Suppressor macrophage (primary cell): Measurements from ENCODE around the gene DAGLA.
"Not testable (repeated sequence)": the region's sequence is repeated elsewhere in the genome, so short reads cannot be mapped to it uniquely, and the experiment has no call there.

Experiments
- DNase-seq, 4 experiments: peaks; one replicate each; pipeline ENCODE4 v3.0.0-alpha.2; 2020 to 2022

Gene DAGLA

GRCh38 chr11:61667684-61668305, 12.4 kb upstream of the DAGLA start:
- no peak for DNase-seq

DNA sequence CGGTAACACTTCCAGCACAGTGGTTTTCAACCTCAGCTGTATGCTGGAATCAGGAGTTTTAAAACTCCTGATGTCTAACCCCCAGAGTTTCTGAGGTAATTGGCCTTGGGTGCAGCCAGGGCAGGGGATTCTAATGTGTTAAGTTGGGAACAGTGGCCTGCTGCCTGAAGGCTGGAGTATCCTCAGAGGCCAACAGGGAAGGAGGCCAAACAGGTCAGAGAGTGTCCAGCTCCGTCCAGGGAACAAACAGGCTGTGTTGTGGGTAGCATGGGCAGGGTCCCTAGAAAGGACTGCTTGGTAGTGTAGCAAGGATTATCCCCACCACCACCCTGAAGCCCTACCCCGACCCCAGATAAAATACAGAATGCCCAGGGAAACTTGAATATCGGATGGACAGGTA, 10.8 kb upstream of the DAGLA start:
- DNase-seq: no peak

- no peak for DNase-seq
Observed at GRCh38 chr11:61670626-61671025, 9.6 kb upstream of the DAGLA start.

DNA sequence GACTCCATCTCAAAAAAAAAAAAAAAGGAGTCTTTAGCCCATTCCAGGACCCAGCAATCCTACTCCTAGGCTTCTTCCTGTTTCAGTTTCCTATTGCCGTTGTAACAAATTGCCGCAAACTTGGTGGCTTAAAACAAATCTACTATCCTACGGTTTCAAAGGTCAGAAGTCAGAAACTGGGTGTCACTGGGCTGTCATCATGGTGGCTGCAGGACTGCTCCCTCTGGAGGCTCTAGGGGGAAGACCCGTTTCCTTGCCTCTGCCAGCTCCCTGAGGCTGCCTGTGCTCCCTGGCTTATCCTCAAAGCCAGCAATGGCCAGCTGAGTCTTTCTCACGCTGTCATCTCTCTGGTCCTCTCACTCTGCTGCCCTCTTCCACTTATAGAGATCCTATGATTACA, 8.7 kb upstream of the DAGLA start:
- DNase-seq: peak; percentile 79 to 88 (median 87)

DNA sequence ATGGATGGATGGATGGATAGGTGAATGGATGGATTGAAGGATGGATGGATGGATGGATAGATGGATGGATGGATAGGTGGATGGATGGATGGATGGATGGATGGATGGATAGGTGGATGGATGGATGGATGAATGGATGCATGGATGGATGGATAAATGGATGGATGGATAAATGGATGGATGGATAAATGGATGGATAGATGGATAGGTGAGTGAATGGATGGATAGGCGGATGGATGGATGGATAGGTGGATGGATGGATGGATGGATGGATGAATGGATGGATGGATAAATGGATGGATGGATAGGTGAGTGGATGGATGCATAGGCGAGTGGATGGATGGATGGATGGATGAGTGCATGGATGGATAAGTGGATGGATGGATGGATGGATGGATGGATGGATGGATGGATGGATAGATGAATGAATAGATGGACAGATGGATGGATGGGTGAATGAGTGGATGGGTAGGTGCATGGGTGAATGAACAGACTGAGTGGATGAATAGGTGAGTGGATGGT, 6.2 kb upstream of the DAGLA start:
- DNase-seq: not testable (repeated sequence)

- DNase-seq: no peak
Observed at GRCh38 chr11:61675826-61676225, 4.4 kb upstream of the DAGLA start.

DNA sequence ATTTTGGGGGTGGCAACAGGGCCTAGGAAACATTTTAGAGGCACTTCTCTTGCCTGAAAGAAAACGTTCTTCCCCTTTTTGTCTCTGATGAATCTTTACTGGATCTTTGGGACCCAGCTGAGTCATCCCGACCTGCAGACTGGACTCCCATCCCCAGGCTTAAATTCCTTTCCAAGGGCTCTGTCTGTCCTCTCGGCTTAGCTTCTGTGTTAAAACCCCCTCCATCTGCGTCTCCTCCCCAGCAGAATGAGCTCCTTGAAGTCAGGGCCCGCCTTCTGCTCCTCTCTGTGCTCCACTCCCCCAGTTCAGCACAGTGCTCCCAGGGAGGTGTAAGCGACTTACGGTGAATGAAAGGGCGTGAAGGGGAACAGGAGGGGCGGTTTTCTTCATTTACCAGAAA, 895 bp upstream of the DAGLA start:
- peak; percentile 68 to 85 (median 78) for DNase-seq

DNA sequence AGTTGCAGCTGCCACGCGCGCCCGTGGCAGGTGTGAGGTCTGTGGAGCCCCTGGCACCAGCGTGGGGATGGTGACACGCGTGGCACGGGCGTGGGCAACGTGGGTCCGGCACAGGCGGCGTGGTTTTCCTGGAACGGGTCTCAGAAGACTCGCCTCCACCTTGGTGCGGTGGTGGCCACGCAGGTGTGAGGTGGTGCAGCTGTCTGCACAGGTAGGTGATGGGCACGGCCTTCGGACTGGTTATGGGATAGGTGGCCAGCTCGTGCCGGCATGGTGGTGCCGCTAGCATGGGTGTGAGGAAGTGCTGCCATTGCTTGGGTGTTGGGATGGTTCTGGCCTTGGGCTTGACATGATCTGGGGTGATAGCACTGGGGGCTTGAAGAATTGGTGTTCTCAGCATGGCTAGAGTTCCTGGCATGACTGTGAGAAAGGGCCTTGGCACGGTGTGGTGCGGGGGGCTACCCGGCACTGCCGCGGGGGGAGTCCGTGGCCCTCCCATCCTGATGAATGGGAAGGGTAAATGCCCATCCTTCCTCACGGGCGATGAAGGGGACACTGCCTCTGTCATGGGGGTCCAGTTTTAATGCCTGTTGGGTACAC, 531 bp downstream of the DAGLA start:
- DNase-seq: peak in 1 of 4 experiments; percentile 32

DNA sequence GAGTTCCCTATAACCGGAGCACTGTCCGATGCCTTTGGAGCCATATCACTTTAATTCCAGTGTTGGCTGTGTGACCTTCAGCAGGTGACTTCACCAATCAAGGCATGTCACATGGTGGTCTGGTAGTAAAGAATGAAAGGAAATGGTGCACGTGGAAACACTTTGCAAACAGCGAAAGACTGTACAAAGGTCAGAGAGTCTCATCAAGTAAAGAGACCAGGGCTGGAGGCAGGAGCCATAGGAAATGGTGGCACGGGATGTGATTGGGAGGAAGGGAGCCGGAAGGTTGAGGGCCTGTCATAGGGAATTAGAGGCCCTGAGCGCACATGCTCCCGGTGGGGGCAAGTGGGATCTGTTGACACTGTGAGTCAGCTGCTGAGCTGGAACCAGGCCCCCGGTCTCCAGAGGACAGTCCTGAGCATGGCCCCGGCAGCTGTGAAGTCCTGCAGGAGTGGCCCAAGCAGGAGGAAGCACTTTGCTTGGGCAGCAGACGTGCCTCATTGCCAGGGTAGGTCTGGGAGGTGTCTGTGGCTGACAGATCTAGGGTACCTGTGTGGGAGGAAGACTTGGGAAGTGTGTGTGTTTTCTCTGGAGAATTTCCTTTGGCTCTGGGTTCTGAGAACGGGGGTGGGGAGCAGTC, 2.0 kb downstream of the DAGLA start:
- DNase-seq: peak in 3 of 4 experiments; percentile 28 to 55 (median 46)

DNA sequence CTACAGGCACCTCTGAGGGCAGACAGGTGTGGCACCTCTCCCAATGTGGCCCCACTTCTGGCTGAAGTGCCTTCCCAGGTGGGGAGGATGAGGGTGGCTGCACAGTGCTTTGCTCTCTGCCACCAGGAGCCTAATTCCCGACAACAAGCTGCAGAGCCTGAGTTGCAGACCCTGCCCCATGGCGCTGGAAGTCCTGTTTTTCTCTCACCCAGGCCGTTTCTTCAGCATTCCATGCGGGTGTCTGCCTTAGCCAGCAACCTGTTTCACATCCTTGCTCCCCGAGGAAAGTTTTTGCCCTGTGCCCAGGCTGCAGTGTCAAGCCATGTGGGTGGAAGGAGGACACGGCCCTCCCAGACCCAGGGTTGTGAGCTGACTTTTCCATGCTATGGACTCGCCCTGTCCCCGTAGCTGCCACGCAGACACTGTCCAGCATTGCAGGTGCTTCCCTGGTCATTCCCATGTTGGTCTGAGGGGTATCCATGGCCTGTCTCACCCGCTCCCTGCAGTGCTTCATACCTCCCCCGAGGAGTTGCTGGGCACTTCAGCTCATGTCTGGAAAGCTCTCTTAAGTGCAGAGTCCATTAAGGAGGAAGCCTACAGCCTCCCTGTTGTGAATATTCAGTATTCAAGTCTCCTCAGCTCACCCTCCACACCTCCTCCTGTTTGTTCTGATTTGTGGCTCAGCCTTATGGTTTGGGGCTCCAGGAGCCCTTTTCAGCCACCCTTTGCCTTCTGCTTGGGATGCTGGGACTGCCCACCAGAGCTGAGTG, 2.9 kb downstream of the DAGLA start:
- DNase-seq: no peak

GRCh38 chr11:61683961-61684869, 4.0 kb downstream of the DAGLA start:
- peak in 3 of 4 experiments; percentile 44 to 56 (median 55) for DNase-seq

GRCh38 chr11:61684870-61685616, 4.9 kb downstream of the DAGLA start:
- peak in 2 of 4 experiments; percentile 2 to 29 for DNase-seq

GRCh38 chr11:61685617-61685967, 5.4 kb downstream of the DAGLA start:
- peak; percentile 58 to 79 (median 71) for DNase-seq

- peak in 3 of 4 experiments; percentile 50 to 63 (median 51) for DNase-seq
Observed at GRCh38 chr11:61686066-61686465, 5.9 kb downstream of the DAGLA start.

- no peak for DNase-seq
Observed at GRCh38 chr11:61686469-61686868, 6.3 kb downstream of the DAGLA start.

GRCh38 chr11:61687420-61687819, 7.2 kb downstream of the DAGLA start:
- no peak for DNase-seq

- peak; percentile 93 to 97 (median 95) for DNase-seq
Observed at GRCh38 chr11:61688365-61689163, 8.4 kb downstream of the DAGLA start.

DNA sequence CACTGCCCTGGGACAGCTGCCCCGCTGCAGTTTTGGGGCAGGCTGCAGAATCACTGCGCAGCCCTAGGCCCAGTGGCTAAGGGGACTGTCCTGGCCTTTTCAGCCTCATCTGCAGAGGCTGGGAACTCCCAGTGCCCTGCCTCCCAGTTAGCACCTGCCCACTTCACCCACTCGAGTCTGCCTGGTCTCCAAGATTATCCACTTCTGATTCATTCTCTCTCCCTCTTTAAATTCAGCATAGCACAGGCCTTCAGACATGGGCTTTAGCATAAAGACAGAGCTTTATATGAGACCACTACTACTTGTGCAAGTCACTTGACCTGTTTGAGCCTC, 8.9 kb downstream of the DAGLA start:
- no peak for DNase-seq

GRCh38 chr11:61690706-61691379, 10.7 kb downstream of the DAGLA start:
- DNase-seq: no peak
